Fibroblast of pulmonary artery (primary cell): ENCODE data around the gene TNS2.
"Not testable (repeated sequence)": the region's sequence is repeated elsewhere in the genome, so short reads cannot be mapped to it uniquely, and the experiment has no call there.

Source experiments
- DNase-seq: peaks from one replicate; pipeline ENCODE4 v3.0.0-alpha.2; 2010; ENCODE audit warnings: low read depth
- H3K4me3 ChIP-seq: replicated peaks from 2 replicates; pipeline ENCODE4 v1.5.1; 2011; ENCODE audit warnings: low read depth, mild to moderate bottlenecking, control low read depth, low read length, moderate library complexity
- CTCF ChIP-seq: IDR thresholded peaks from 2 replicates; pipeline ENCODE4 v1.5.1; 2011; ENCODE audit warnings: mild to moderate bottlenecking, control low read depth, low read length, inconsistent platforms; ENCODE audit errors: missing control alignments

The TNS2 gene

GRCh38 chr12:53025250-53025649 lies 24.6 kb upstream of the TNS2 start:
- DNase-seq: no peak
- H3K4me3 ChIP-seq: no peak overlapping the region
- no peak for TF ChIP-seq CTCF

GRCh38 chr12:53027014-53027413 lies 22.9 kb upstream of the TNS2 start:
- H3K4me3 ChIP-seq, DNase-seq: not testable (repeated sequence)

GRCh38 chr12:53031616-53032015 lies 18.2 kb upstream of the TNS2 start:
- no peak for DNase-seq
- TF ChIP-seq CTCF: no peak
- H3K4me3 ChIP-seq: no peak overlapping the region

- not testable (repeated sequence) for H3K4me3 ChIP-seq, DNase-seq
These were observed 16.0 kb upstream of the TNS2 start for GRCh38 chr12:53033832-53034231.

- DNase-seq: no peak
- no peak for TF ChIP-seq CTCF
- no peak overlapping the region for H3K4me3 ChIP-seq
These were observed 15.4 kb upstream of the TNS2 start for GRCh38 chr12:53034459-53034858.

GRCh38 chr12:53036802-53037201 lies 13.1 kb upstream of the TNS2 start:
- DNase-seq: no peak
- H3K4me3 ChIP-seq: no peak overlapping the region
- no peak for TF ChIP-seq CTCF

- no peak for TF ChIP-seq CTCF
- no peak for DNase-seq
These were observed 10.0 kb upstream of the TNS2 start for GRCh38 chr12:53039851-53040250.

GRCh38 chr12:53042607-53043454 lies 7.0 kb upstream of the TNS2 start:
- H3K4me3 ChIP-seq: no peak overlapping the region
- no peak for DNase-seq
- TF ChIP-seq CTCF: no peak

More at GRCh38 chr12:53039851-53040250, 10.0 kb upstream of the TNS2 start:
- no peak overlapping the region for H3K4me3 ChIP-seq
